Esophagus squamous epithelium (tissue), 5 donors: ENCODE results near the gene NXF1. TPM values are rescaled to one million over a fixed set of nuclear protein-coding genes. Genes with fewer than 3 reads are reported as not detected.
A peak's percentile ranks its signal among the peaks of the same experiment; 100 is the strongest.

Source experiments
- DNase-seq: peaks from one replicate; lab custom pipeline; 2025; lab: John Stamatoyannopoulos, UW
- H3K27ac ChIP-seq, 4 donors: fragments of 200-600 bp; sonication (generic); one replicate each; pipeline ENCODE4 v1.5.1; 2016 to 2019; ENCODE audit warnings: mild to moderate bottlenecking in 1 of 4
- H3K27me3 ChIP-seq, 4 donors: fragments of 200-600 bp; sonication (generic); 1 replicate in 3 of 4; 2 replicates in 1 of 4; pipeline versions ENCODE4 v1.5.1 to v1.6.0; 2017 to 2021; ENCODE audit warnings: antibody characterized with exemption in 1 of 4
- H3K36me3 ChIP-seq, 3 donors: fragments of 200-600 bp; sonication (generic); one replicate each; pipeline ENCODE4 v1.5.1; 2016 to 2019
- H3K4me1 ChIP-seq, 3 donors: fragments of 200-600 bp; sonication (generic); one replicate each; pipeline ENCODE4 v1.5.1; 2017 to 2019
- H3K4me3 ChIP-seq, 4 donors: fragments of 200-600 bp; sonication (generic); 1 replicate in 3 of 4; 2 replicates in 1 of 4; pipeline ENCODE4 v1.5.1; 2016 to 2019; ENCODE audit warnings: mild to moderate bottlenecking in 2 of 4, moderate library complexity in 1 of 4
- H3K9me3 ChIP-seq, 3 donors: fragments of 200-600 bp; sonication (generic); one replicate each; pipeline ENCODE4 v1.5.1; 2016 to 2019
- CTCF ChIP-seq, 6 experiments: fragments of 450-650 bp in 4 of 6; fragments of 200-600 bp in 2 of 6; sonication (generic) in 2 of 6; IDR thresholded peaks; one replicate each; pipeline ENCODE4 v1.5.1; 2016 to 2019; ENCODE audit warnings: antibody characterized with exemption in 6 of 6, mild to moderate bottlenecking in 4 of 6, moderate library complexity in 4 of 6
- POLR2A ChIP-seq, 4 donors: fragments of 450-650 bp; IDR thresholded peaks; one replicate each; pipeline ENCODE4 v1.6.1; 2017; ENCODE audit warnings: antibody characterized with exemption in 4 of 4, mild to moderate bottlenecking in 4 of 4, moderate library complexity in 3 of 4
- WGBS, 2 donors: methylation state at CpG; one replicate each; pipeline ENCODE4 v1.1.5; 2018; 5-methylcytosine and 5-hydroxymethylcytosine counted together
- intact Hi-C: fragments of 100-400 bp; cut with DNase I; formaldehyde crosslinking; loops from one replicate; pipeline ENCODE4 v1.15.0; 2022
- total RNA-seq, 4 donors: library from RNA; depleted of rRNA; stranded (reverse); fragments of >200 nt; gene quantifications; one replicate each; pipeline ENCODE4 v1.1.0, GENCODE V29; 2016
- donor health status: DM: yes; HTN: yes; CAD: no.

The NXF1 gene
- total RNA-seq, 4 donors from 2014 or later, result 38.1 to 62.4 (median 44.4) TPM

GRCh38 chr11:62786318-62787004, 18.8 kb downstream of the NXF1 start:
- H3K36me3 ChIP-seq, result peaks cover 0 to 54% (median 0%) of the 10 kb centered on the region in 3 donors
- peak; percentile 40 for DNase-seq
- H3K4me1 ChIP-seq, result peaks cover 27 to 50% (median 33%) of the 10 kb centered on the region in 3 donors
- H3K9me3 ChIP-seq, result no peaks in the 10 kb centered on the region
- no peaks in the 10 kb centered on the region for H3K27me3 ChIP-seq
- intact Hi-C loops, result loop anchor here (5.0 kb wide), 1 partner anchor 96 kb away; the partner anchor contains the start of gene SLC3A2
- TF ChIP-seq CTCF (IDR thresholded peaks at IDR 0.05) (peak; percentile 94 to 98 (median 96)), POLR2A (IDR thresholded peaks at IDR 0.05) (no peak)
- WGBS, 2 donors, result 8 to 11% methylated on average over 2 to 5 of the region's 51 CpGs
- H3K4me3 ChIP-seq, result peak overlapping the region; percentile 65 to 100 (median 90)
- peak overlapping the region; percentile 94 to 100 (median 96) for H3K27ac ChIP-seq

DNA sequence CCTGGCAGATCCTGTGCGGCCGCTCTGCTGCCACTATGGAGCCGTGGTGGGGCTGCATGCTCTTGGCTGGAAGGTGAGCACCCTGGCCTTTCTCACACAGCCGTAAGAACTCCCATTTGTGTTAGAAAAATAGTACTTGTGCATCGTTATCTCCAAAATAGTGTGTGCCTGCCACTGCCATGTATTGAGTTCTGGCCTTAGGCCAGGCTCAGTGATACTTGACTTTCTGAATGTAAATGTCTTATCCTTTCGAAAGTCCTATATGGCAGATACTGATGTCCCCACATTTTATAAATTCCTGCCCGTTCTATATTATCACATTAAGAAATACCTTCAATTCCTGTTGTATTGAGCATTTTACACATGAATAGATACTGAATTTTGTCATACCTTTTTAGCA, 22.5 kb downstream of the NXF1 start:
- Histone ChIP-seq H3K27me3 (no peaks in the 10 kb centered on the region), H3K9me3 (no peaks in the 10 kb centered on the region), H3K4me3 (no peak overlapping the region), H3K27ac (no peak overlapping the region), H3K36me3 (peaks cover 0 to 71% (median under 1%) of the 10 kb centered on the region in 3 donors), H3K4me1 (peaks cover 7 to 13% (median 9%) of the 10 kb centered on the region in 3 donors)
- DNase-seq, result no peak
- TF ChIP-seq CTCF (IDR thresholded peaks at IDR 0.05) (no peak), POLR2A (IDR thresholded peaks at IDR 0.05) (no peak)
- WGBS, 2 donors, result 98 to 99% methylated on average over 7 of the region's 7 CpGs
- intact Hi-C loops, result no loop called here

DNA sequence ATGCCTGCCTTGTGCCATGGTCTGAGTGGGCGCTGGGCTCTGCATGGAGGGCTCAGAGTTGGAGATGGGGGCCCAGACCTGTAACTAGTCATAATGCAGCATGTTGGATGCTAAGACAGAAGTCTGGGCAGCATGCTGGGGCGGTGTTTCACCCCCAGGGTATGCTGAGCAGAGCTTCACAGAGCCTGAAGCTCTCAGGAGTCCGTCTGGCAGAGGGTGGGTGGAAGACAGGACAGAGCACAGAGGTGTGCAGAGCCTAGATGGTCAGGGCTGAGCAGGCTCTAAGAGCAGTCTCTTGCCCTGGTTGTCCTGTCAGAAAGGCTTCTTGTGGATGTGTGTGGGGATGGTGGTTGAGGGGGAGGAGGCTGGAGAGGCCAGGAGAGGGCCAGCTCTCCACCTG, 26.8 kb downstream of the NXF1 start:
- intact Hi-C loops, result no loop called here
- Histone ChIP-seq H3K27me3 (no peaks in the 10 kb centered on the region), H3K36me3 (peaks cover 11 to 84% (median 14%) of the 10 kb centered on the region in 3 donors), H3K4me1 (peaks cover 0 to 20% (median 0%) of the 10 kb centered on the region in 3 donors), H3K9me3 (no peaks in the 10 kb centered on the region), H3K27ac (no peak overlapping the region), H3K4me3 (no peak overlapping the region)
- DNase-seq, result no peak
- TF ChIP-seq CTCF (IDR thresholded peaks at IDR 0.05) (no peak), POLR2A (IDR thresholded peaks at IDR 0.05) (no peak)
- 81% methylated on average over 3 of the region's 3 CpGs; no CpG with 5 or more reads in 1 of the 2 donors for WGBS, 2 donors

DNA sequence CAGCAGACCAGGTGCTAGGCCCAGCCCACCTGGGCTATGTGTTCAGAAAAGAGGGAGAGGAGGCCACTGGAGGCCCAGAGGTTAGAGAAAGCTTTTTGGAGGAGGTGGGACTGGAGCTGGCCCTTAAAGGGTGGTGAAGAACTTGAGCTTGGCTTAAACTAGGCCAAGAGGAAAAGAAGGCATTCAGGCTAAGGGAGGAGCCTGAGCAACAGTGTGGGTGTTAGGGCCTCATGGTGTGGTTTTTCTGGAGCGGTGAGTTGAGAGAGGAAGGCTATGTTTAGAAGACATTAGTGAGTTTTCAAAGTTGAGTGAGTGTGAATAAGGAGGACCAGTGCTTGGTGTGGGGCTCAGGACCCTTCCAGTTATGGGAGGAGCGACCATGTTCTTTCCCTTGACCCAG, 27.9 kb downstream of the NXF1 start:
- intact Hi-C loops, result no loop called here
- 81 to 93% methylated on average over 2 of the region's 2 CpGs for whole genome bisulfite sequencing, 2 donors
- TF ChIP-seq CTCF (IDR thresholded peaks at IDR 0.05) (no peak), POLR2A (IDR thresholded peaks at IDR 0.05) (no peak)
- Histone ChIP-seq H3K27me3 (no peaks in the 10 kb centered on the region), H3K4me1 (peaks cover under 1 to 30% (median under 1%) of the 10 kb centered on the region in 3 donors), H3K9me3 (no peaks in the 10 kb centered on the region), H3K36me3 (peaks cover 11 to 74% (median 14%) of the 10 kb centered on the region in 3 donors), H3K4me3 (no peak overlapping the region), H3K27ac (no peak overlapping the region)
- no peak for DNase-seq

DNA sequence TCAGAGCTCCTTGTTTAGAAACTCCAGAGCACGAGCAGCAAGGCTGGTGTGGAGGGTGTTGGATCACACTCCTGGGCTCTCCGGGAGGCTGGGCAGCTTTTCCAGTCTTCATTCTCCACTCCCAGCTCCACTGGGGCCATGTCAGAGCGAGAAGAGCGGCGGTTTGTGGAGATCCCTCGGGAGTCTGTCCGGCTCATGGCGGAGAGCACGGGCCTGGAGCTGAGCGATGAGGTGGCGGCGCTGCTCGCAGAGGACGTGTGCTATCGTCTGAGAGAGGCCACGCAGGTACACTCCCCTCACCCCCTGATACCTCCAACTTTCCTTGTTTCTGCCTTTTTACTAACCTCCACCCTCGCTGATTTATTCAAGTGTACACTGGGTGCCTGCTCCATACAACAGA, 29.6 kb downstream of the NXF1 start:
- no peak overlapping the region for H3K4me3 ChIP-seq
- peaks cover 9 to 42% (median 9%) of the 10 kb centered on the region in 3 donors for H3K4me1 ChIP-seq
- H3K36me3 ChIP-seq, result peaks cover 11 to 56% (median 14%) of the 10 kb centered on the region in 3 donors
- DNase-seq, result no peak
- 92 to 93% methylated on average over 17 of the region's 17 CpGs for WGBS, 2 donors
- intact Hi-C loops, result no loop called here
- H3K27ac ChIP-seq, result no peak overlapping the region
- TF ChIP-seq CTCF (IDR thresholded peaks at IDR 0.05) (no peak), POLR2A (IDR thresholded peaks at IDR 0.05) (no peak)
- H3K9me3 ChIP-seq, result no peaks in the 10 kb centered on the region
- no peaks in the 10 kb centered on the region for H3K27me3 ChIP-seq
